Measurements from ENCODE around the gene MRTFA. TPM values are rescaled to one million over a fixed set of nuclear protein-coding genes. Genes with fewer than 3 reads are reported as not detected.
A peak's percentile ranks its signal among the peaks of the same experiment; 100 is the strongest.

MRTFA gene
- polyA plus RNA-seq, 1 of the 3 experiments (the other 2 are of a cell fraction), result 5.8 TPM

GRCh38 chr22:40594346-40594745 is 42.2 kb downstream of the MRTFA start:
- Histone ChIP-seq H3K9me3 (no peaks in the 10 kb centered on the region), H4K20me1 (ENCODE audit: insufficient read depth) (peaks cover 8% of the 10 kb centered on the region; the same call in 1 of the 2 replicates), H2AFZ (ENCODE audit: low read depth) (no peak overlapping the region), H3K4me2 (no peak overlapping the region), H3K36me3 (replicated peaks in 1 of 2; ENCODE audit: control insufficient read depth in 1 of 2, insufficient read depth in 2 of 2, low read length in 1 of 2) (no peaks in the 10 kb centered on the region), H3K79me2 (ENCODE audit: insufficient read depth) (peaks cover 89% of the 10 kb centered on the region), H3K4me3 (ENCODE audit: low read depth in 2 of 2, low read length in 1 of 2) (no peak overlapping the region), H3K4me1 (ENCODE audit: control insufficient read depth in 1 of 2, insufficient read depth in 2 of 2, low read depth in 1 of 2, low read length in 1 of 2) (peaks cover under 1 to 4% of the 10 kb centered on the region in 2 experiments; a peak in 3 of 4 replicates), H3F3A (replicated peaks; ENCODE audit: insufficient read depth) (peaks cover 10% of the 10 kb centered on the region), H3K27me3 (ENCODE audit: insufficient read depth) (no peaks in the 10 kb centered on the region), H3K27ac (ENCODE audit: low read depth in 2 of 2, low read length in 1 of 2) (peak overlapping the region in 1 of 2 experiments; percentile 29; a peak in 2 of 4 replicates), H3K9ac (no peak overlapping the region), H3K9me2 (no peaks in the 10 kb centered on the region)
- DNase-seq, result no peak
- CTCF ChIA-PET, result no interaction called here
- POLR2A ChIA-PET, result no interaction called here
- WGBS (ENCODE audit: low lambda C conversion rate), result 77% methylated on average over 3 of the region's 3 CpGs
- TF ChIP-seq CTCF (IDR thresholded peaks at IDR 0.05), result no peak

- peaks cover 10% of the 10 kb centered on the region for H3F3A ChIP-seq (replicated peaks; ENCODE audit: insufficient read depth)
- H3K27me3 ChIP-seq (ENCODE audit: insufficient read depth), result no peaks in the 10 kb centered on the region
- no peak for TF ChIP-seq ZBTB33 (IDR thresholded peaks at IDR 0.05; ENCODE audit: borderline replicate concordance, low read depth)
- TF ChIP-seq YY1 (IDR thresholded peaks at IDR 0.05; ENCODE audit: low read depth), result no peak
- no peak for TF ChIP-seq SIN3A (IDR thresholded peaks at IDR 0.05; ENCODE audit: borderline replicate concordance, low read depth, low read length)
- TF ChIP-seq, protein P1, sequence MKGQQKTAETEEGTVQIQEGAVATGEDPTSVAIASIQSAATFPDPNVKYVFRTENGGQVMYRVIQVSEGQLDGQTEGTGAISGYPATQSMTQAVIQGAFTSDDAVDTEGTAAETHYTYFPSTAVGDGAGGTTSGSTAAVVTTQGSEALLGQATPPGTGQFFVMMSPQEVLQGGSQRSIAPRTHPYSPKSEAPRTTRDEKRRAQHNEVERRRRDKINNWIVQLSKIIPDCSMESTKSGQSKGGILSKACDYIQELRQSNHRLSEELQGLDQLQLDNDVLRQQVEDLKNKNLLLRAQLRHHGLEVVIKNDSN (IDR thresholded peaks at IDR 0.05; ENCODE audit: borderline replicate concordance, low read depth), result no peak
- TF ChIP-seq RXRA (IDR thresholded peaks at IDR 0.05; ENCODE audit: borderline replicate concordance, low read depth), result no peak
- TF ChIP-seq FOXM1 (IDR thresholded peaks at IDR 0.05; ENCODE audit: low read depth), result no peak
- no peak for TF ChIP-seq TAF1 (IDR thresholded peaks at IDR 0.05; ENCODE audit: borderline replicate concordance, low read depth, low read length)
- TF ChIP-seq, protein P2, sequence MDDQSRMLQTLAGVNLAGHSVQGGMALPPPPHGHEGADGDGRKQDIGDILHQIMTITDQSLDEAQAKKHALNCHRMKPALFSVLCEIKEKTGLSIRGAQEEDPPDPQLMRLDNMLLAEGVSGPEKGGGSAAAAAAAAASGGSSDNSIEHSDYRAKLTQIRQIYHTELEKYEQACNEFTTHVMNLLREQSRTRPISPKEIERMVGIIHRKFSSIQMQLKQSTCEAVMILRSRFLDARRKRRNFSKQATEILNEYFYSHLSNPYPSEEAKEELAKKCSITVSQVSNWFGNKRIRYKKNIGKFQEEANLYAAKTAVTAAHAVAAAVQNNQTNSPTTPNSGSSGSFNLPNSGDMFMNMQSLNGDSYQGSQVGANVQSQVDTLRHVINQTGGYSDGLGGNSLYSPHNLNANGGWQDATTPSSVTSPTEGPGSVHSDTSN (IDR thresholded peaks at IDR 0.05), result peak; percentile 18; the same call in 1 of the 2 replicates
- no peak for TF ChIP-seq SMC3 (IDR thresholded peaks at IDR 0.05; ENCODE audit: low read depth, low read length)
- peak in 1 of 2 experiments; percentile 61; a peak in 2 of 4 replicates for TF ChIP-seq EP300 (IDR thresholded peaks at IDR 0.05; ENCODE audit: borderline replicate concordance in 1 of 2, low read depth in 1 of 2, low read length in 1 of 2)
- TF ChIP-seq MEF2A (IDR thresholded peaks at IDR 0.05; ENCODE audit: borderline replicate concordance, low read depth), result no peak
- no peak for TF ChIP-seq CHD2 (IDR thresholded peaks at IDR 0.05; ENCODE audit: low read length, partially characterized antibody)
- TF ChIP-seq TCF12 (IDR thresholded peaks at IDR 0.05), result peak; percentile 21; the same call in 1 of the 2 replicates
- TF ChIP-seq GATA2 (CRISPR knock-in tag; IDR thresholded peaks at IDR 0.05), result peak; percentile 49
- no peak overlapping the region for H2AFZ ChIP-seq (ENCODE audit: low read depth)
- H3K27ac ChIP-seq (ENCODE audit: low read depth in 2 of 2, low read length in 1 of 2), result peak overlapping the region in 1 of 2 experiments; percentile 48; a peak in 2 of 4 replicates
- ChIA-PET POLR2A (no interaction called here), CTCF (no interaction called here)
- peak; percentile 25 for DNase-seq
- WGBS (ENCODE audit: low lambda C conversion rate), result 74% methylated on average over 3 of the region's 5 CpGs
- H3K36me3 ChIP-seq (replicated peaks in 1 of 2; ENCODE audit: control insufficient read depth in 1 of 2, insufficient read depth in 2 of 2, low read length in 1 of 2), result no peaks in the 10 kb centered on the region
- H4K20me1 ChIP-seq (ENCODE audit: insufficient read depth), result peaks cover 8% of the 10 kb centered on the region; the same call in 1 of the 2 replicates
- H3K4me1 ChIP-seq (ENCODE audit: control insufficient read depth in 1 of 2, insufficient read depth in 2 of 2, low read depth in 1 of 2, low read length in 1 of 2), result peaks cover 3 to 4% of the 10 kb centered on the region in 2 experiments; a peak in 3 of 4 replicates
- H3K9me2 ChIP-seq, result no peaks in the 10 kb centered on the region
- H3K4me2 ChIP-seq, result no peak overlapping the region
- no peak overlapping the region for H3K9ac ChIP-seq
- no peak overlapping the region for H3K4me3 ChIP-seq (ENCODE audit: low read depth in 2 of 2, low read length in 1 of 2)
- no peaks in the 10 kb centered on the region for H3K9me3 ChIP-seq
- H3K79me2 ChIP-seq (ENCODE audit: insufficient read depth), result peaks cover 89% of the 10 kb centered on the region
Measured at GRCh38 chr22:40593460-40594273, 42.9 kb downstream of the MRTFA start.

All from SK-N-SH (cell line).